ENCODE data around the gene MMP21.

Gene MMP21

GRCh38 chr10:125719173-125720001 lies 56.2 kb downstream of the MMP21 start, which contains the start of gene EDRF1:
Gene EDRF1, plus strand, starts transcription at chr10:125719709. Its CDS starts 99 bp downstream, at chr10:125719808.
- in situ Hi-C loops (cut with HindIII; ENCODE audit: low sequenced_read_pairs): no loop called here
